Measurements from ENCODE around the gene OCIAD2.

- TF ChIP-seq CTCF (conservative IDR thresholded peaks at IDR 0.05; ENCODE audit: low read depth, low read length): no peak
- no peak for TF ChIP-seq EZH2 (IDR thresholded peaks at IDR 0.05; ENCODE audit: borderline replicate concordance, low read depth, low read length, poor library complexity, severe bottlenecking)
These were observed 1.9 kb downstream of the OCIAD2 start for GRCh38 chr4:48904541-48905142.
